ENCODE measurements around the gene ELF1.

ELF1 gene

GRCh38 chr13:41058295-41059070 lies 39.4 kb upstream of the ELF1 start:
- TF ChIP-seq SIN3A (IDR thresholded peaks at IDR 0.05; ENCODE audit: borderline replicate concordance, insufficient read depth, low read length) (no peak), TAF1 (IDR thresholded peaks at IDR 0.05; ENCODE audit: borderline replicate concordance, insufficient read depth, low read length) (no peak), REST (IDR thresholded peaks at IDR 0.05; ENCODE audit: insufficient read depth in 1 of 2, low read depth in 2 of 2, low read length in 2 of 2) (no peak), FOXP2 (optimal IDR thresholded peaks at IDR 0.05; ENCODE audit: borderline replicate concordance, extremely low read depth, extremely low read length, insufficient read depth) (no peak), POLR2AphosphoS5 (IDR thresholded peaks at IDR 0.05; ENCODE audit: low read depth, low read length) (no peak)

GRCh38 chr13:41056826-41057711 lies 38.0 kb upstream of the ELF1 start:
- no peak for TF ChIP-seq TAF1 (IDR thresholded peaks at IDR 0.05; ENCODE audit: borderline replicate concordance, insufficient read depth, low read length)
- no peak for TF ChIP-seq POLR2AphosphoS5 (IDR thresholded peaks at IDR 0.05; ENCODE audit: low read depth, low read length)
- TF ChIP-seq SIN3A (IDR thresholded peaks at IDR 0.05; ENCODE audit: borderline replicate concordance, insufficient read depth, low read length): no peak
- no peak for TF ChIP-seq FOXP2 (optimal IDR thresholded peaks at IDR 0.05; ENCODE audit: borderline replicate concordance, extremely low read depth, extremely low read length, insufficient read depth)

GRCh38 chr13:41056194-41056593 lies 37.1 kb upstream of the ELF1 start:
- TF ChIP-seq REST (IDR thresholded peaks at IDR 0.05; ENCODE audit: insufficient read depth in 1 of 2, low read depth in 2 of 2, low read length in 2 of 2) (no peak), FOXP2 (optimal IDR thresholded peaks at IDR 0.05; ENCODE audit: borderline replicate concordance, extremely low read depth, extremely low read length, insufficient read depth) (no peak), TAF1 (IDR thresholded peaks at IDR 0.05; ENCODE audit: borderline replicate concordance, insufficient read depth, low read length) (no peak), SIN3A (IDR thresholded peaks at IDR 0.05; ENCODE audit: borderline replicate concordance, insufficient read depth, low read length) (no peak), POLR2AphosphoS5 (IDR thresholded peaks at IDR 0.05; ENCODE audit: low read depth, low read length) (no peak)

GRCh38 chr13:41054919-41055619 lies 36.0 kb upstream of the ELF1 start:
- no peak for TF ChIP-seq POLR2AphosphoS5 (IDR thresholded peaks at IDR 0.05; ENCODE audit: low read depth, low read length)
- TF ChIP-seq FOXP2 (optimal IDR thresholded peaks at IDR 0.05; ENCODE audit: borderline replicate concordance, extremely low read depth, extremely low read length, insufficient read depth): no peak
- TF ChIP-seq SIN3A (IDR thresholded peaks at IDR 0.05; ENCODE audit: borderline replicate concordance, insufficient read depth, low read length): no peak
- TF ChIP-seq TAF1 (IDR thresholded peaks at IDR 0.05; ENCODE audit: borderline replicate concordance, insufficient read depth, low read length): no peak
- no peak for TF ChIP-seq REST (IDR thresholded peaks at IDR 0.05; ENCODE audit: insufficient read depth in 1 of 2, low read depth in 2 of 2, low read length in 2 of 2)
